ENCODE measurements around the gene GNG12. TPM values are rescaled to one million over a fixed set of nuclear protein-coding genes. Genes with fewer than 3 reads are reported as not detected.

The GNG12 gene
- total RNA-seq, 1 donor from 2014 or later, result 100 TPM

DNA sequence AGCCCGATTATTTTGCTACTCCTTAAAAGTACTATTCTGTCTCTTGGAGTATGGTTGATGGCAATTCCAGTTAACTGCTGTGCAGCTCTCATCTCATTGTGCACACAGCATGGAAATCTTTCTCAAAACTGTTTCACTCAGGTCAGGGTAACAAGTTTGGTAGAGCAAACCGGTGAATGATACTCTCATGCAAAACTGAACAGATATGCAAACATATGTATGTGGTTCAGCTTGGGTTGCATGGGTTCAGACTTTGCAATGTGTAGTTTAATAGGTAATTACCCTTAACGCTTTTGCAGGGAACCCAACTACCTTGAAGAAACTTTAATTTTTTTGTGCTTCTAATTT, 146.1 kb downstream of the GNG12 start:
- Mint-ChIP-seq H3K27ac (ENCODE audit: unreplicated experiment) (peak overlapping the region; percentile 93), H3K27me3 (ENCODE audit: unreplicated experiment) (no peaks in the 10 kb centered on the region), H3K9me3 (ENCODE audit: unreplicated experiment) (no peaks in the 10 kb centered on the region), H3K36me3 (ENCODE audit: unreplicated experiment) (peaks cover 23% of the 10 kb centered on the region), H3K4me3 (ENCODE audit: unreplicated experiment) (peak overlapping the region; percentile 93), H3K4me1 (ENCODE audit: unreplicated experiment) (peaks cover 45% of the 10 kb centered on the region)
- DNase-seq (ENCODE audit: extremely low spot score, unreplicated experiment), result no peak
- TF ChIP-seq, protein P1, sequence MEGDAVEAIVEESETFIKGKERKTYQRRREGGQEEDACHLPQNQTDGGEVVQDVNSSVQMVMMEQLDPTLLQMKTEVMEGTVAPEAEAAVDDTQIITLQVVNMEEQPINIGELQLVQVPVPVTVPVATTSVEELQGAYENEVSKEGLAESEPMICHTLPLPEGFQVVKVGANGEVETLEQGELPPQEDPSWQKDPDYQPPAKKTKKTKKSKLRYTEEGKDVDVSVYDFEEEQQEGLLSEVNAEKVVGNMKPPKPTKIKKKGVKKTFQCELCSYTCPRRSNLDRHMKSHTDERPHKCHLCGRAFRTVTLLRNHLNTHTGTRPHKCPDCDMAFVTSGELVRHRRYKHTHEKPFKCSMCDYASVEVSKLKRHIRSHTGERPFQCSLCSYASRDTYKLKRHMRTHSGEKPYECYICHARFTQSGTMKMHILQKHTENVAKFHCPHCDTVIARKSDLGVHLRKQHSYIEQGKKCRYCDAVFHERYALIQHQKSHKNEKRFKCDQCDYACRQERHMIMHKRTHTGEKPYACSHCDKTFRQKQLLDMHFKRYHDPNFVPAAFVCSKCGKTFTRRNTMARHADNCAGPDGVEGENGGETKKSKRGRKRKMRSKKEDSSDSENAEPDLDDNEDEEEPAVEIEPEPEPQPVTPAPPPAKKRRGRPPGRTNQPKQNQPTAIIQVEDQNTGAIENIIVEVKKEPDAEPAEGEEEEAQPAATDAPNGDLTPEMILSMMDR (IDR thresholded peaks at IDR 0.05), result no peak

DNA sequence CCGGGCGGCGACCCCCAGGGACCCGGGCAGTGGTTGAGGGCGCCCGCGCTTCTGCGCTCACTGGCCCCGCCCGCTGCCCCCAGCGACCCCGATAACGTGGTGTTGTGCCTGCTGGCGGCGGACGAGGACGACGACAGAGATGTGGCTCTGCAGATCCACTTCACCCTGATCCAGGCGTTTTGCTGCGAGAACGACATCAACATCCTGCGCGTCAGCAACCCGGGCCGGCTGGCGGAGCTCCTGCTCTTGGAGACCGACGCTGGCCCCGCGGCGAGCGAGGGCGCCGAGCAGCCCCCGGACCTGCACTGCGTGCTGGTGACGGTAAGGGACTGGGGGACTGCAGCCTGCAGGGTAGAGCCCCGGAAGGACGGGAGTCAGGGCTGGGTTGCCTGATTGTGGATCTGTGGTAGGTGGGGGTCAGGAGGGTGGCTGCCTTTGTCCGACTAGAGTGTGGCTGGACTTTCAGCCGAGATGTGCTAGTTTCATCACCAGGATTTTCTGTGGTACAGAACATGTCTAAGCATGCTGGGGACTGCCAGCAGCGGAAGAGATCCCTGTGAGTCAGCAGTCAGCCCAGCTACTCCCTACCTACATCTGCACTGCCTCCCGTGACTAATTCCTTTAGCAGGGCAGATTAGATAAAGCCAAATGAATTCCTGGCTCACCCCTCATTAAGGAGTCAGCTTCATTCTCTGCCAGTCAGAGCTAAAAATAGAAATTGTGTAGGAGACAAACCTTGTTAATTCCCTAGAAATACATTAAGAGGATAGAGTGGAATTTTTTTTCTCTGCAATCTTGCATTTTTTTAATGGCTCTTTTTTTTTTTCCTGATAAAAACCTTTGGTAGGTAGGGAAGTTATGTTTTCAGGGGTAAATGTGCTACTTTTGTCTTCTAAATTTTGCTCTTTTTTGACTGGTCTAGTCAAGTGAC, 146.7 kb downstream of the GNG12 start:
- Mint-ChIP-seq H3K4me1 (ENCODE audit: unreplicated experiment) (peaks cover 45% of the 10 kb centered on the region), H3K36me3 (ENCODE audit: unreplicated experiment) (peaks cover 23% of the 10 kb centered on the region), H3K27ac (ENCODE audit: unreplicated experiment) (peak overlapping the region; percentile 93), H3K27me3 (ENCODE audit: unreplicated experiment) (no peaks in the 10 kb centered on the region), H3K4me3 (ENCODE audit: unreplicated experiment) (peak overlapping the region; percentile 93), H3K9me3 (ENCODE audit: unreplicated experiment) (no peaks in the 10 kb centered on the region)
- TF ChIP-seq, protein P1 (IDR thresholded peaks at IDR 0.05), result no peak
- peak; percentile 88 for DNase-seq (ENCODE audit: extremely low spot score, unreplicated experiment)

DNA sequence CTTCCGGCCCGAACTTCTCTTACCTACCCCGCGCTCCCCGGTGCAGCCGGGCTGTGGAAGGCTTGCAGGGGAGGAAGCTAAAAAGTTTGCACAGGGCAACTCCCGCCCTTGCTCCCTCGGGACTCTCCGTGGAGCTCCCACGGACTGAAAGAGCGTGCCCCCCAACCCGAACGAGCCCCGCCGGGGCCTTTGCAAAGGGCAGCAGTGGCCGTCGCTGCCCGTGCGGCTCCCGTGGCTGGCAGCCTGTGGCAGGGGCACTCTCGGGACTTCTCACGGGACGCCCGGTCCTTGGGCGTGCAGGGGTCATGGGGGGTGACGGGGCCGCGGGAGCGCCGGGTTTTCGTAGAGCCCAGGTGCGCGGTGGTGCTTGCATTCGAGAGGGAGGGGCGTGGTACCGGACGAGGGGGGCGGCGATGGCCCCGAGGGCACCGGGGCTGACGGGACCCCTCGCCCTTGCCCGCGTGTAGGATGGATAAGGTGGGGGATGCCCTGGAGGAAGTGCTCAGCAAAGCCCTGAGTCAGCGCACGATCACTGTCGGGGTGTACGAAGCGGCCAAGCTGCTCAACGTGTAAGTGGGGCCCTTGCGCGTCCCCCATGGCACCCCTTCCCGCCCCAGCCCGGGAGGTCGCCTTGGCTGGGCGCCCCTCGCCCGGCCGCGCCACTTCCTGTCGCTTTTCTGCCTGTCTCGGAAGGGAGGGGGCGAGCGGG, 147.6 kb downstream of the GNG12 start:
- peak; percentile 84 for DNase-seq (ENCODE audit: extremely low spot score, unreplicated experiment)
- peak overlapping the region; percentile 93 for H3K4me3 Mint-ChIP-seq (ENCODE audit: unreplicated experiment)
- no peaks in the 10 kb centered on the region for H3K27me3 Mint-ChIP-seq (ENCODE audit: unreplicated experiment)
- TF ChIP-seq, protein P1 (IDR thresholded peaks at IDR 0.05), result no peak
- H3K4me1 Mint-ChIP-seq (ENCODE audit: unreplicated experiment), result peaks cover 45% of the 10 kb centered on the region
- H3K36me3 Mint-ChIP-seq (ENCODE audit: unreplicated experiment), result peaks cover 23% of the 10 kb centered on the region
- no peaks in the 10 kb centered on the region for H3K9me3 Mint-ChIP-seq (ENCODE audit: unreplicated experiment)
- peak overlapping the region; percentile 90 for H3K27ac Mint-ChIP-seq (ENCODE audit: unreplicated experiment)

DNA sequence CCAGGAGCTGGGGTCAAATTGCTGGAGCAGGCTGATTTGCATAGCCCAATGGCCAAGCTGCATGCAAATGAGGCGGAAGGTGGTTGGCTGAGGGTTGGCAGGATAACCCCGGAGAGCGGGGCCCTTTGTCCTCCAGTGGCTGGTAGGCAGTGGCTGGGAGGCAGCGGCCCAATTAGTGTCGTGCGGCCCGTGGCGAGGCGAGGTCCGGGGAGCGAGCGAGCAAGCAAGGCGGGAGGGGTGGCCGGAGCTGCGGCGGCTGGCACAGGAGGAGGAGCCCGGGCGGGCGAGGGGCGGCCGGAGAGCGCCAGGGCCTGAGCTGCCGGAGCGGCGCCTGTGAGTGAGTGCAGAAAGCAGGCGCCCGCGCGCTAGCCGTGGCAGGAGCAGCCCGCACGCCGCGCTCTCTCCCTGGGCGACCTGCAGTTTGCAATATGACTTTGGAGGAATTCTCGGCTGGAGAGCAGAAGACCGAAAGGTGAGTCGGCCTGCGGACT, 148.2 kb downstream of the GNG12 start, which contains the start of gene GADD45A:
Gene GADD45A, plus strand, starts transcription at position 135 of the 491 bp plus-strand sequence. Its CDS starts 294 bp downstream, at position 429.
- H3K36me3 Mint-ChIP-seq (ENCODE audit: unreplicated experiment), result peaks cover 23% of the 10 kb centered on the region
- TF ChIP-seq, protein P1 (IDR thresholded peaks at IDR 0.05), result peak; percentile 10
- peak; percentile 99 for DNase-seq (ENCODE audit: extremely low spot score, unreplicated experiment)
- peaks cover 45% of the 10 kb centered on the region for H3K4me1 Mint-ChIP-seq (ENCODE audit: unreplicated experiment)
- peak within 1 kb of the TSS; percentile 90 for H3K27ac Mint-ChIP-seq (ENCODE audit: unreplicated experiment)
- peak within 1 kb of the TSS; percentile 93 for H3K4me3 Mint-ChIP-seq (ENCODE audit: unreplicated experiment)
- H3K9me3 Mint-ChIP-seq (ENCODE audit: unreplicated experiment), result no peaks in the 10 kb centered on the region
- no peaks in the 10 kb centered on the region for H3K27me3 Mint-ChIP-seq (ENCODE audit: unreplicated experiment)
